HepG2 (cell line): Measurements from ENCODE around the gene EVC. TPM values are rescaled to one million over a fixed set of nuclear protein-coding genes. Genes with fewer than 3 reads are reported as not detected.
"Not testable (repeated sequence)": the region's sequence is repeated elsewhere in the genome, so short reads cannot be mapped to it uniquely, and the experiment has no call there.

ENCODE experiments used
- ATAC-seq: fragments of 200-7000 bp; cut with Tn5 transposase; 3 replicates; pipeline ENCODE4 v1.9.1; 2020; ENCODE audit warnings: mild to moderate bottlenecking, moderate library complexity
- BruUV-seq: library from RNA; stranded (reverse); fragments of 400-500 nt; replicated peaks from 2 replicates; lab custom pipeline; 2021; lab: Mats Ljungman, UMichigan
- CTCF ChIA-PET: fragments of 300-600 bp; formaldehyde crosslinking; extraction: SDS; loops from one replicate; lab custom pipeline; 2021; ENCODE audit warnings: low total read pairs, inconsistent platforms, low intra/inter-chr PET ratio; lab: Yijun Ruan, JAX
- POLR2A ChIA-PET: fragments of 350-600 bp; sonication (Branson Sonifier 250); formaldehyde crosslinking; loops from one replicate; lab custom pipeline; 2020; ENCODE audit warnings: antibody characterized with exemption, inconsistent platforms; lab: Yijun Ruan, JAX
- DNase-seq: peaks from one replicate; pipeline ENCODE4 v3.0.0-alpha.2; 2015; ENCODE audit warnings: low spot score
- FAIRE-seq: peaks from 3 replicates; lab custom pipeline; 2011; peaks lifted over from hg19 to GRCh38; lab: Jason Lieb, UNC
- H2AFZ ChIP-seq: one replicate; pipeline ENCODE4 v1.6.1; 2011; ENCODE audit warnings: low read length, inconsistent platforms
- H3K27ac ChIP-seq: fragments of 300-600 bp; 3 replicates; pipeline ENCODE4 v1.8.0; 2011; ENCODE audit warnings: mixed run types, mild to moderate bottlenecking, mixed read lengths, low read length, inconsistent platforms; ENCODE audit not compliant: insufficient read depth; ENCODE audit errors: extremely low read length
- H3K27me3 ChIP-seq, 2 experiments: fragments of 200-600 bp in 1 of 2; 2 replicates in 1 of 2; 3 replicates in 1 of 2; pipeline versions ENCODE4 v1.6.0 to v1.8.0; 2011; ENCODE audit warnings: low read length in 2 of 2, mild to moderate bottlenecking in 2 of 2, moderate library complexity in 2 of 2, inconsistent platforms in 1 of 2; ENCODE audit not compliant: insufficient read depth in 2 of 2, control insufficient read depth in 1 of 2
- H3K36me3 ChIP-seq, 2 experiments: fragments of 200-600 bp in 1 of 2; replicated peaks in 1 of 2; 2 replicates in 1 of 2; 3 replicates in 1 of 2; pipeline versions ENCODE4 v1.5.1 to v1.8.0; 2011; ENCODE audit warnings: low read length in 2 of 2, inconsistent platforms in 1 of 2; ENCODE audit not compliant: insufficient read depth in 2 of 2, control insufficient read depth in 1 of 2
- H3K4me1 ChIP-seq: 2 replicates; pipeline ENCODE4 v1.5.1; 2012; ENCODE audit warnings: low read length, inconsistent platforms; ENCODE audit not compliant: insufficient read depth
- H3K4me2 ChIP-seq: 2 replicates; pipeline ENCODE4 v1.6.0; 2011; ENCODE audit warnings: low read depth, low read length, inconsistent platforms
- H3K4me3 ChIP-seq, 3 experiments: fragments of 200-600 bp in 1 of 3; sonication (generic), shearing (Covaris generic) in 1 of 3; replicated peaks in 1 of 3; 2 replicates each; pipeline ENCODE4 v1.5.1; 2011 to 2016; ENCODE audit warnings: low read length in 3 of 3, inconsistent platforms in 2 of 3, low read depth in 2 of 3, mild to moderate bottlenecking in 2 of 3, control low read depth in 1 of 3, mixed read lengths in 1 of 3; ENCODE audit not compliant: insufficient read depth in 1 of 3
- H3K79me2 ChIP-seq: one replicate; pipeline ENCODE4 v1.6.1; 2011; ENCODE audit warnings: low read length, inconsistent platforms; ENCODE audit not compliant: insufficient read depth
- H3K9ac ChIP-seq: 2 replicates; pipeline ENCODE4 v1.6.0; 2011; ENCODE audit warnings: mild to moderate bottlenecking, low read depth, low read length, inconsistent platforms; ENCODE audit not compliant: insufficient read depth
- H3K9me3 ChIP-seq: 2 replicates; pipeline ENCODE4 v1.5.1; 2012; ENCODE audit warnings: mild to moderate bottlenecking, low read length
- H4K20me1 ChIP-seq: 2 replicates; pipeline ENCODE4 v1.6.0; 2011; ENCODE audit warnings: inconsistent platforms, mild to moderate bottlenecking, low read length, moderate library complexity; ENCODE audit not compliant: insufficient read depth
- CEBPG ChIP-seq: IDR thresholded peaks from 2 replicates; pipeline ENCODE4 v1.6.1; 2016
- CENPX ChIP-seq: sonication (generic); formaldehyde crosslinking; IDR thresholded peaks from 2 replicates; pipeline ENCODE4 v1.9.0; 2021; ENCODE audit warnings: mild to moderate bottlenecking, missing genetic modification reagents, moderate library complexity
- FOXC1 ChIP-seq: sonication (generic); formaldehyde crosslinking; IDR thresholded peaks from 2 replicates; pipeline ENCODE4 v1.8.0; 2022; ENCODE audit warnings: mild to moderate bottlenecking, missing genetic modification reagents, borderline replicate concordance
- KLF13 ChIP-seq: sonication (generic); formaldehyde crosslinking; IDR thresholded peaks from 2 replicates; pipeline ENCODE4 v1.4.0; 2020; ENCODE audit warnings: mild to moderate bottlenecking, missing genetic modification reagents
- NCOA1 ChIP-seq: sonication (generic); formaldehyde crosslinking; IDR thresholded peaks from 2 replicates; pipeline ENCODE4 v1.9.0; 2021; ENCODE audit warnings: missing genetic modification reagents
- NCOR1 ChIP-seq: fragments of 200-600 bp; sonication (generic); IDR thresholded peaks from 2 replicates; pipeline ENCODE4 v1.7.0; 2017; ENCODE audit warnings: antibody characterized with exemption, low read length, borderline replicate concordance
- RAD21 ChIP-seq: fragments of 450-650 bp; formaldehyde crosslinking; IDR thresholded peaks from 2 replicates; pipeline ENCODE4 v1.5.0; 2020; ENCODE audit warnings: mild to moderate bottlenecking
- SMC3 ChIP-seq: IDR thresholded peaks from 2 replicates; pipeline ENCODE4 v1.6.1; 2011; ENCODE audit warnings: low read length, improper control_type of control experiment
- STAG1 ChIP-seq: sonication (generic); formaldehyde crosslinking; IDR thresholded peaks from 2 replicates; pipeline ENCODE4 v1.4.0; 2020; ENCODE audit warnings: missing genetic modification reagents
- TSC22D2 ChIP-seq: sonication (generic); formaldehyde crosslinking; IDR thresholded peaks from 2 replicates; pipeline ENCODE4 v1.5.1; 2020; ENCODE audit warnings: missing genetic modification reagents, mild to moderate bottlenecking, borderline replicate concordance
- ZNF468 ChIP-seq: sonication (generic); formaldehyde crosslinking; IDR thresholded peaks from 2 replicates; pipeline ENCODE4 v1.8.0; 2022; ENCODE audit warnings: mild to moderate bottlenecking, moderate library complexity, missing genetic modification reagents
- ZNF615 ChIP-seq: sonication (generic); formaldehyde crosslinking; IDR thresholded peaks from 2 replicates; pipeline ENCODE4 v1.5.0; 2020; ENCODE audit warnings: mild to moderate bottlenecking, missing genetic modification reagents, borderline replicate concordance
- WGBS: methylation state at CpG from one replicate; pipeline ENCODE4 v1.1.6; 2017; ENCODE audit warnings: low lambda C conversion rate; 5-methylcytosine and 5-hydroxymethylcytosine counted together
- in situ Hi-C: cut with HindIII; loops from 2 replicates; pipeline ENCODE4 v1.10.0; 2017; ENCODE audit warnings: low pct_unique_long_range_greater_than_20kb; ENCODE audit not compliant: extremely low pct_ligation_motif_present
- intact Hi-C: fragments of 100-400 bp; cut with micrococcal nuclease; formaldehyde crosslinking; loops from one replicate; pipeline ENCODE4 v1.10.0; 2022; ENCODE audit not compliant: unreplicated experiment
- polyA plus RNA-seq, 8 experiments: library from polyadenylated mRNA; depleted of rRNA in 3 of 8; stranded (reverse) in 7 of 8; unstranded in 1 of 8; fragments of >200 nt; fragmentation: Illumina TruSeq in 4 of 8; extraction: Trizol in 4 of 8; gene quantifications; 2 replicates each; pipeline versions ENCODE4 v1.2.1 to v1.2.3, GENCODE V29; 2011 to 2016; ENCODE audit warnings: low read depth in 4 of 8, missing spikeins in 1 of 8, mixed read lengths in 1 of 8; ENCODE audit not compliant: insufficient read depth in 1 of 8
- total RNA-seq, 5 experiments: library from RNA; depleted of rRNA; stranded (reverse); fragments of >200 nt; fragmentation: Illumina TruSeq; extraction: Trizol; gene quantifications; 2 replicates each; pipeline ENCODE4 v1.2.3, GENCODE V29; 2016; ENCODE audit warnings: low read depth in 1 of 5
- TF ChIP-seq, protein P1 (sequence below): sonication (generic); formaldehyde crosslinking; IDR thresholded peaks from 2 replicates; pipeline ENCODE4 v1.8.0; 2023; ENCODE audit warnings: mild to moderate bottlenecking, missing genetic modification reagents
- TF ChIP-seq, protein P2 (sequence below): sonication (generic); formaldehyde crosslinking; IDR thresholded peaks from 2 replicates; pipeline ENCODE4 v1.5.0; 2020; ENCODE audit warnings: missing genetic modification reagents

EVC gene
- total and polyA plus RNA-seq, 2 of the 13 experiments (the other 11 are each of a cell fraction or from before 2014, with no cell fraction given): 3.1 to 4.9 TPM

DNA sequence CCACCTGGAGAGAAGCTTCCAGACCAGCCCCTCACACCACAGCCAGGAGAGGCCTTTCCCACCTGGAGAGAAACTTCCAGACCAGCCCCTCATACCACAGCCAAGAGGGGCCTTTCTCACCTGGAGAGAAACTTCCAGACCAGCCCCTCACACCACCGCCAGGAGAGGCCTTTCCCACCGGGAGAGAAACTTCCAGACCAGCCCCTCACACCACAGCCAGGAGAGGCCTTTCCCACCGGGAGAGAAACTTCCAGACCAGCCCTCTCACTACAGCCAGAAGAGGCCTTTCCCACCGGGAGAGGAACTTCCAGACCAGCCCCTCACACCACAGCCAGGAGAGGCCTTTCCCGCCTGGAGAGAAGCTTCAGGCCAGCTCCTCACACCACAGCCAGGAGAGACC, 101.1 kb downstream of the EVC start:
- peaks cover 6 to 46% of the 10 kb centered on the region in 2 experiments; a peak in 3 of 5 replicates for H3K36me3 ChIP-seq
- CTCF ChIA-PET: interaction anchor here (1.3 to 2.0 kb wide), 2 partner anchors 412 to 817 kb away, joined by 8 to 10 read pairs; no protein-coding TSS in a partner anchor
- POLR2A ChIA-PET, H3K9me3 ChIP-seq, DNase-seq, ATAC-seq, H3K4me3 ChIP-seq, intact Hi-C loops, H2AFZ ChIP-seq, H3K27ac ChIP-seq, H4K20me1 ChIP-seq, BruUV-seq, FAIRE-seq, H3K79me2 ChIP-seq, H3K9ac ChIP-seq, H3K27me3 ChIP-seq, H3K4me1 ChIP-seq, H3K4me2 ChIP-seq: not testable (repeated sequence)
- in situ Hi-C loops: loop anchor here (10.0 to 25.0 kb wide), 2 partner anchors 757 to 825 kb away; partner anchors contain the start of gene STK32B
- WGBS: 84% methylated on average over 3 of the region's 5 CpGs

DNA sequence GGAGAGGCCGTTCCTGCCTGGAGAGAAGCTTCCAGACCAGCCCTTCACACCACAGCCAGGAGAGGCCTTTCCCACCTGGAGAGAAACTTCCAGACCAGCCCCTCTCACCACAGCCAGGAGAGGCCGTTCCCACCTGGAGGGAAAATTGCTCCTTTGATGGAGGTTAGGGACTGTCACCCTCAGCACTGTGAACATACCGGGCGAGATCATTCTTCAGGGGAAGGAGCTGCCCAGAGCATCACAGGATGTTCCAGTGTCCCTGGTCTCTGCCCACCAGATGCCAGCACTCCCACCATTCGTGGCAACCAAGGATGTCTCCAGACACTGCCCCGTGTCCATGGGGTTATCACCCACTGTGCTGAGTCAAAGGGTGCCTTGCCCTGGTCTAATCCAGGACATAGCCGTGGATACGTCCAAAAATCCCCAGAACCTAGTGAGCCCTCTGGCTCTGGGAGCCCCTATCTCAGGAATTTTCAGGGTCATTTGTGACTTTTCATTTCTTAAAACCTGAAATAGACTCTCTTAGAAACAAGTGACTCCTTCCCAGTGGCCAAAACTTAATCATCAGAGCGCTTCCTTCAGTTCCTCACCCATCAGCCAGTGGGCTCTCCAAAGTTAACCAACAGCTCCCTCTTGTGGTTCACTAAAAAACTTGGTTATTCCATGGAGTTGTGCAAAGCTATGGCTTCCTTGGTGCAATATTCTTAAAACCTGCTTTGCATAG, 101.7 kb downstream of the EVC start:
- H3K9ac ChIP-seq: no peak overlapping the region
- H4K20me1 ChIP-seq: peaks cover 3% of the 10 kb centered on the region; the same call in 1 of the 2 replicates
- intact Hi-C loops (no loop called here), in situ Hi-C loops (loop anchor here (10.0 to 25.0 kb wide), 2 partner anchors 758 to 825 kb away; partner anchors contain the start of gene STK32B)
- FAIRE-seq (peak; percentile 57), ATAC-seq (peak; percentile 86), DNase-seq (peak; percentile 58)
- H3K79me2 ChIP-seq: no peaks in the 10 kb centered on the region
- H3K27ac ChIP-seq: no peak overlapping the region
- H2AFZ ChIP-seq: no peak overlapping the region
- H3K9me3 ChIP-seq: no peaks in the 10 kb centered on the region
- peaks cover 6 to 46% of the 10 kb centered on the region in 2 experiments; a peak in 3 of 5 replicates for H3K36me3 ChIP-seq
- POLR2A ChIA-PET: no interaction called here
- H3K4me2 ChIP-seq: no peak overlapping the region
- H3K27me3 ChIP-seq: no peaks in the 10 kb centered on the region; a peak in 1 of 5 replicates
- H3K4me1 ChIP-seq: no peaks in the 10 kb centered on the region
- H3K4me3 ChIP-seq: no peak overlapping the region
- WGBS: 97% methylated on average over 6 of the region's 9 CpGs
- no TSS peak for BruUV-seq
- CTCF ChIA-PET: interaction anchor here (1.1 to 2.0 kb wide), 4 partner anchors 403 to 817 kb away, joined by 3 to 10 read pairs (median 8); no protein-coding TSS in a partner anchor
- peak; percentile 45 for TF ChIP-seq RAD21 (CRISPR knock-in tag)
- peak; percentile 80 for TF ChIP-seq STAG1 (CRISPR knock-in tag)
- TF ChIP-seq ZNF615 (CRISPR knock-in tag): no peak
- no peak for TF ChIP-seq NCOR1
- TF ChIP-seq CEBPG (CRISPR knock-in tag): 0 out of 2 replicates have a peak, but pooled peaks have one; percentile 5
- TF ChIP-seq SMC3: peak; percentile 50; the same call in 1 of the 2 replicates
- no peak for TF ChIP-seq CENPX
- TF ChIP-seq NCOA1 (CRISPR knock-in tag): no peak
- no peak for TF ChIP-seq ZNF468 (CRISPR knock-in tag)
- no peak for TF ChIP-seq KLF13 (CRISPR knock-in tag)
- TF ChIP-seq, protein P1, sequence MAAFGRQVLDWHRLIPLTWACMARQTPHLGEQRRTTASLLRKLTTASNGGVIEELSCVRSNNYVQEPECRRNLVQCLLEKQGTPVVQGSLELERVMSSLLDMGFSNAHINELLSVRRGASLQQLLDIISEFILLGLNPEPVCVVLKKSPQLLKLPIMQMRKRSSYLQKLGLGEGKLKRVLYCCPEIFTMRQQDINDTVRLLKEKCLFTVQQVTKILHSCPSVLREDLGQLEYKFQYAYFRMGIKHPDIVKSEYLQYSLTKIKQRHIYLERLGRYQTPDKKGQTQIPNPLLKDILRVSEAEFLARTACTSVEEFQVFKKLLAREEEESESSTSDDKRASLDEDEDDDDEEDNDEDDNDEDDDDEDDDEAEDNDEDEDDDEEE: no peak
- no peak for TF ChIP-seq TSC22D2 (CRISPR knock-in tag)
- no peak for TF ChIP-seq FOXC1 (CRISPR knock-in tag)
- TF ChIP-seq, protein P2, sequence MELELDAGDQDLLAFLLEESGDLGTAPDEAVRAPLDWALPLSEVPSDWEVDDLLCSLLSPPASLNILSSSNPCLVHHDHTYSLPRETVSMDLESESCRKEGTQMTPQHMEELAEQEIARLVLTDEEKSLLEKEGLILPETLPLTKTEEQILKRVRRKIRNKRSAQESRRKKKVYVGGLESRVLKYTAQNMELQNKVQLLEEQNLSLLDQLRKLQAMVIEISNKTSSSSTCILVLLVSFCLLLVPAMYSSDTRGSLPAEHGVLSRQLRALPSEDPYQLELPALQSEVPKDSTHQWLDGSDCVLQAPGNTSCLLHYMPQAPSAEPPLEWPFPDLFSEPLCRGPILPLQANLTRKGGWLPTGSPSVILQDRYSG: no peak
